Right atrium auricular region (tissue), 2 donors: ENCODE results near the gene TMEM140. TPM values are rescaled to one million over a fixed set of nuclear protein-coding genes. Genes with fewer than 3 reads are reported as not detected.
A peak's percentile ranks its signal among the peaks of the same experiment; 100 is the strongest.

Experiments
- DNase-seq: peaks from one replicate; pipeline ENCODE4 v3.0.0-alpha.2; 2019; ENCODE audit warnings: low spot score
- H3K27ac ChIP-seq, 2 donors: fragments of 200-600 bp; sonication (generic); 1 replicate in 1 of 2; 2 replicates in 1 of 2; pipeline ENCODE4 v1.5.1; 2016 to 2019
- H3K27me3 ChIP-seq, 2 donors: fragments of 200-600 bp; sonication (generic); one replicate each; pipeline versions ENCODE4 v1.5.1 to v1.6.0; 2017 to 2019
- H3K36me3 ChIP-seq: fragments of 200-600 bp; sonication (generic); one replicate; pipeline ENCODE4 v1.5.1; 2016
- H3K4me1 ChIP-seq, 2 donors: fragments of 200-600 bp; sonication (generic); one replicate each; pipeline versions ENCODE4 v1.5.1 to v1.6.0; 2017 to 2019
- H3K4me3 ChIP-seq, 2 donors: fragments of 200-600 bp; sonication (generic); 1 replicate in 1 of 2; 2 replicates in 1 of 2; pipeline ENCODE4 v1.5.1; 2017 to 2019; ENCODE audit warnings: mild to moderate bottlenecking in 1 of 2, moderate library complexity in 1 of 2
- H3K9me3 ChIP-seq, 2 donors: fragments of 200-600 bp; sonication (generic); one replicate each; pipeline ENCODE4 v1.5.1; 2019
- total RNA-seq, 2 donors: library from RNA; depleted of rRNA; stranded (reverse); fragments of >200 nt; gene quantifications; one replicate each; pipeline ENCODE4 v1.1.0, GENCODE V29; 2016
- TF ChIP-seq, protein P1 (sequence below), 2 donors: fragments of 200-600 bp; sonication (generic); IDR thresholded peaks; one replicate each; pipeline ENCODE4 v1.5.1; 2019; ENCODE audit warnings: antibody characterized with exemption in 2 of 2

Gene TMEM140
- total RNA-seq, 2 donors from 2014 or later: 10.7 to 14.9 TPM

DNA sequence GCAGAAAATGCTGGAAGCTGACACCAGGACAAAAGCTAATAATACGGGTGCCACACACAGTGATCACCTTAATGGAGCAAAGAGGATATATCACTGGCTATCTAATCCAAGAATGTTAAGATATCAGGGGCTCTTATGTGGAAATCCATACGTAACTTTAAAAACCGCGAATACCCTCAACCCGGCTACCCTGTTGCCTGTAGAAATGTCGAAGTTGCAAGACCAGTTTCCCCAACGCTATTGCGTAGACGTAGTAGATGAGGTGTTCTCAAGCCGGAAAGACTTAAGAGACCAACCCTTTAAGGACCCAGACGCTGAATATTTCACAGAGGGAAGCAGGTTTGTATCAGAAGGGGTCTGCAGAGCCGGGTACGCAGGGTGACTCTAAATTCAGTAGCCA, 30.5 kb downstream of the TMEM140 start:
- H3K27ac ChIP-seq: no peak overlapping the region
- H3K27me3 ChIP-seq: no peaks in the 10 kb centered on the region
- DNase-seq: peak; percentile 16
- no peak overlapping the region for H3K4me3 ChIP-seq
- peaks cover 20% of the 10 kb centered on the region for H3K36me3 ChIP-seq
- peaks cover 0 to 22% of the 10 kb centered on the region in 2 donors for H3K9me3 ChIP-seq
- H3K4me1 ChIP-seq: no peaks in the 10 kb centered on the region
- TF ChIP-seq, protein P1, sequence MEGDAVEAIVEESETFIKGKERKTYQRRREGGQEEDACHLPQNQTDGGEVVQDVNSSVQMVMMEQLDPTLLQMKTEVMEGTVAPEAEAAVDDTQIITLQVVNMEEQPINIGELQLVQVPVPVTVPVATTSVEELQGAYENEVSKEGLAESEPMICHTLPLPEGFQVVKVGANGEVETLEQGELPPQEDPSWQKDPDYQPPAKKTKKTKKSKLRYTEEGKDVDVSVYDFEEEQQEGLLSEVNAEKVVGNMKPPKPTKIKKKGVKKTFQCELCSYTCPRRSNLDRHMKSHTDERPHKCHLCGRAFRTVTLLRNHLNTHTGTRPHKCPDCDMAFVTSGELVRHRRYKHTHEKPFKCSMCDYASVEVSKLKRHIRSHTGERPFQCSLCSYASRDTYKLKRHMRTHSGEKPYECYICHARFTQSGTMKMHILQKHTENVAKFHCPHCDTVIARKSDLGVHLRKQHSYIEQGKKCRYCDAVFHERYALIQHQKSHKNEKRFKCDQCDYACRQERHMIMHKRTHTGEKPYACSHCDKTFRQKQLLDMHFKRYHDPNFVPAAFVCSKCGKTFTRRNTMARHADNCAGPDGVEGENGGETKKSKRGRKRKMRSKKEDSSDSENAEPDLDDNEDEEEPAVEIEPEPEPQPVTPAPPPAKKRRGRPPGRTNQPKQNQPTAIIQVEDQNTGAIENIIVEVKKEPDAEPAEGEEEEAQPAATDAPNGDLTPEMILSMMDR (IDR thresholded peaks at IDR 0.05): no peak

DNA sequence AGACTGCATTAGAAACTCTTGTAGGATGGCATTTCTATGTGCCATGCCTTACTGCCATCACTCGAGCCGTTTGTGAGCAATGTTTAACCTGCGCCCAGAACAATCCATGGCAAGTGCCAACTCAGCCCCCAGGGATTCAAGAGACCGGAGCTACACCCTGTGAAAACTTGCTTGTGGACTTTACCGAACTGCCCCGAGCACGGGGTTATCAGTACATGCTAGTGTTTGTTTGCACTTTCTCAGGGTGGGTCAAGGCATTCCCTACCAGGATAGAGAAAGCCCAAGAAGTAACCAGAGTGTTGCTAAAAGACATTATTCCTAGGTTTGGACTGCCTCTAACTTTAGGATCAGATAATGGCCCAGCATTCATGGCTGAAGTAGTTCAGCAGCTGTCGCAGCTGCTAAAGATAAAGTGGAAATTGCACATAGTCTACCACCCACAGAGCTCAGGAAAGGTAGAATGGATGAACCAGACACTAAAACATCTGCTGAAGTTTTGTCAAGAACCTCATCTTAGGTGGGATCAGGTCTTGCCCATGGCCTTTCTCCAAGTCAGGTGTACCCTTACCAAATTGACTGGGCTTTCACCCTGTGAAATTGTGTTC, 31.6 kb downstream of the TMEM140 start:
- Histone ChIP-seq H3K36me3 (peaks cover 27% of the 10 kb centered on the region), H3K4me1 (no peaks in the 10 kb centered on the region), H3K27ac (no peak overlapping the region), H3K9me3 (peaks cover 0 to 22% of the 10 kb centered on the region in 2 donors), H3K4me3 (no peak overlapping the region), H3K27me3 (no peaks in the 10 kb centered on the region)
- TF ChIP-seq, protein P1 (IDR thresholded peaks at IDR 0.05): no peak
- DNase-seq: peak; percentile 16

DNA sequence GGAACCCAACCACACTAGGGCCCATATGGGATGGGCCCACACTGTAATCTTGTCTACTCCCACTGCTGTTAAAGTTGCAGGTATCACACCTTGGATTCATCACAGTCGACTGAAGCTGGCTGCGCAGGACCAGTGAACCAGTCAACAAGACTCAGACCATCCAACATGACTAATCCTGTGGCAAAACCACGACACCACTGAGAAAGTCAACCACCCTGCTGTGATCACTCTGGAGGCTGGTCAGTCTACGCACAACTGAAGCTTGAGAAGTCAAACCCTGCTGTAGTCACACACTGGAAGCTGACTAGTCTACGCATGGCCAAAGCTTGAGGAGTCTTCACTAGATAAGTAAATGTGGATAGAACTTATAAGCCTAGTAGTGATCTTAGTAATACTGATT, 32.2 kb downstream of the TMEM140 start:
- H3K4me1 ChIP-seq: no peaks in the 10 kb centered on the region
- no peak overlapping the region for H3K27ac ChIP-seq
- peak; percentile 23 for DNase-seq
- no peak overlapping the region for H3K4me3 ChIP-seq
- peaks cover 0 to 22% of the 10 kb centered on the region in 2 donors for H3K9me3 ChIP-seq
- no peaks in the 10 kb centered on the region for H3K27me3 ChIP-seq
- TF ChIP-seq, protein P1 (IDR thresholded peaks at IDR 0.05): no peak
- H3K36me3 ChIP-seq: peaks cover 34% of the 10 kb centered on the region

DNA sequence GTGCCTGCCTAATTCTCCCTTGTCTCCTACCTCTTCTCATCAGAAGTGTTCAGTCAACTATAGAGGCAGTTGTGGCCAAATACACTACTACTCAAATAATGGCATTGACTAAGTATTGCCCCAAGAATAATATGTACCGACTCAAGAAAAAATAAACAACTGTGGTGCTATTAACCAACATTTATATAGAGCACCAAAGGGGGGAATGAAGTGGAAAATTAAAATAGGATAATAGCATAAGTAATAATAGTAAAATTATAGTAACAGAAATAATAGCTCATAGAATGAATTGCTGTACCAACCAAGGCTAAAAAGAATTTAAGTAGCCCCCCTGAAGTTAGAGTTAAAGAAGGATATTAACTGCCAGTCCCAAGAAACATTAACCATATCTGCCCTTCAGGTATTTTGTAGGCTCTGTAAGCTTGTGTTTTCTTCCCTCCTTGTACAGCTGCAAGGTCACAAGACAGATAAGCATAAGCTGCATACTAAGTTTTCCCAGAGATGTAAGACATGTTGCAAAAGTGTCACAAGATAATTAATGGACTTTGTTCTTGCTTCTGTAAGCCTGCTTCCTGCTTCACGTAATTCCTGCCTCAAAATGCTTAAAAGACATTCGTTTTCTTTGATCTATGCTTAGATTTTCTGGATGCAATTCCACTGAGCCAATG, 33.5 kb downstream of the TMEM140 start:
- no peak overlapping the region for H3K4me3 ChIP-seq
- no peaks in the 10 kb centered on the region for H3K4me1 ChIP-seq
- no peak overlapping the region for H3K27ac ChIP-seq
- no peaks in the 10 kb centered on the region for H3K27me3 ChIP-seq
- DNase-seq: no peak
- peaks cover 0 to 22% of the 10 kb centered on the region in 2 donors for H3K9me3 ChIP-seq
- TF ChIP-seq, protein P1 (IDR thresholded peaks at IDR 0.05): no peak
- H3K36me3 ChIP-seq: peaks cover 47% of the 10 kb centered on the region

DNA sequence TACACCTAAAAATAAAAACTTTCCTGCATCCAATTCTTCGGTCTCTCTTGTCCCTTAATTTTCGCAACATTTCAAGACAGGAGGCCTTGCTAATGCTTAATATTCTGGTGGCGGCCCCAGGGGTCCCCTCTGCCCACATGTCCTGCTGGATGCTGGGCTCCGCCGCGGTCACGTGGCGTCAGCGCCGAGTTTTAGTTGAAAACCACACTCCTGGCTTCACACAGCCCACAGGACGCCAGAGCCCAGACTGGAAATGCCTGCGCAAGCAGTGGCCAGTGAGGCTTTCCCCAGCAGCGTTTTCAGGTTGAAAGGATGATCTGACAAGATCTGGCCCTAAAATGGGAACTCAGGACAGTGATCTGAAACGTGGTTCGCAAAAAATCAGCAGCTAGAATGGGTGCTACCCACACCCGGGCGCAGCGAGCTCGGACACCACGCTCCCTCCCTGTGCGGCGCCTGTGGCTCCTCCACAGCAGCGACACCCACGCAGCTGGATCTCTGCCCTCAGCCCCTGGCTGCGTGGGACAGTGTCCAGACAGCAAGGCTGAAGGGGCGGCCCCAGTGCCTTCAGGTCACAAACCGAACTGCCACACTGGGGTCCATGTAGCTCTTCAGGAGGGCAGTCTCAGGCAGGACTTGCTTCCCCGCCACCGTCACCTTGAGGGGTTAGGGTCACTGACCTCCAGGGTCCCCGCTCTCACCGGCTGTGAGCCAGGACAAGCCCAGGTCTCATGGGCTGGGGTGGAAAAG, 34.2 kb downstream of the TMEM140 start:
- Histone ChIP-seq H3K4me1 (no peaks in the 10 kb centered on the region), H3K9me3 (peaks cover 0 to 22% of the 10 kb centered on the region in 2 donors), H3K27ac (no peak overlapping the region), H3K27me3 (no peaks in the 10 kb centered on the region), H3K4me3 (no peak overlapping the region), H3K36me3 (peaks cover 54% of the 10 kb centered on the region)
- TF ChIP-seq, protein P1 (IDR thresholded peaks at IDR 0.05): no peak
- DNase-seq: no peak
